Measurements from ENCODE around the gene ZMYM3. TPM values are rescaled to one million over a fixed set of nuclear protein-coding genes. Genes with fewer than 3 reads are reported as not detected.

ZMYM3 gene
- total and polyA plus RNA-seq, 9 of the 15 experiments (the other 6 are each of a cell fraction or from before 2014, with no cell fraction given): 4.3 to 36.3 (median 16.8) TPM

DNA sequence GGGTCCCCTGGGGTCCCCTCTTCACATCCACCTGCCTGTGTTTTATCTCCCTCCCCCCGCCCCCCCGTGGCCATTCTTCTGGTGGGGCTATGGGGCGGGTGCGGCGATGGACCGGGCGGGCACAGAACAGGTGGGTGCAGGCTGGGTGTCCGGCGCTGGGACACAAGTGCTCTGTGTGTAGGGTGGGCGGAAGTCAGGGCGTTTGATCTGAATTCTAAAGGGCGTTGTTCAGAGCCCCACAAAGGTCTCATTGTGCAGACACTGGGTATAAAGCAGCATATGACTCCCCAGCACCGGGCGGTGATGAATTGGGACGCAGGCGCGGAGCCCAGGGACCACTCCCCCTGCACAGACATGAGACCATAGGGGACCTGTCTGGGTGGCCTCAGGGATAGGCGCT is 31.0 kb downstream of the ZMYM3 start, which contains the start of gene GJB1 (continued):
- no peak for TF ChIP-seq CUX1 (CRISPR knock-in tag; IDR thresholded peaks at IDR 0.05)

- Histone ChIP-seq H2AFZ (ENCODE audit: low read depth, low read length) (no peak overlapping the region), H3K79me2 (ENCODE audit: control insufficient read depth, insufficient read depth, low read length) (no peaks in the 10 kb centered on the region), H3K36me3 (ENCODE audit: control insufficient read depth, insufficient read depth, low read length) (no peaks in the 10 kb centered on the region), H3K27ac (ENCODE audit: extremely low read depth, low read depth, low read length) (no peak overlapping the region), H3K9me1 (ENCODE audit: control insufficient read depth, insufficient read depth, low read length) (no peaks in the 10 kb centered on the region), H3K4me1 (replicated peaks in 1 of 2; ENCODE audit: control insufficient read depth in 2 of 2, insufficient read depth in 2 of 2, low read length in 2 of 2) (peaks cover 0 to 9% of the 10 kb centered on the region in 2 experiments; a peak in 2 of 5 replicates), H4K20me1 (replicated peaks; ENCODE audit: control insufficient read depth, insufficient read depth, low read length) (no peaks in the 10 kb centered on the region), H3K9ac (ENCODE audit: insufficient read depth in 1 of 2, low read depth in 2 of 2, low read length in 2 of 2) (no peak overlapping the region), H3K9me3 (replicated peaks; ENCODE audit: control insufficient read depth, insufficient read depth, low read depth, low read length) (no peaks in the 10 kb centered on the region), H3K27me3 (ENCODE audit: control insufficient read depth in 2 of 2, insufficient read depth in 2 of 2, low read length in 2 of 2) (peaks cover 2 to 30% of the 10 kb centered on the region in 2 experiments; a peak in 4 of 5 replicates), H3K4me2 (ENCODE audit: insufficient read depth, low read length) (no peak overlapping the region), H3K4me3 (no peak overlapping the region)
- FAIRE-seq: no peak
- no CpG with 5 or more reads among the region's 1 CpG for WGBS (ENCODE audit: insufficient coverage, low coverage, missing lambda C conversion rate)
- in situ Hi-C loops (cut with MboI) (no loop called here), intact Hi-C loops (cut with micrococcal nuclease) (no loop called here)
- BruUV-seq (replicated peaks): no TSS peak
- no peak for TF ChIP-seq ZNF445 (CRISPR knock-in tag; IDR thresholded peaks at IDR 0.05; ENCODE audit: low read depth)
- no peak for TF ChIP-seq EZH2 (IDR thresholded peaks at IDR 0.05; ENCODE audit: borderline replicate concordance, low read depth, low read length)
- TF ChIP-seq CCAR2 (IDR thresholded peaks at IDR 0.05; ENCODE audit: low read depth, low read length): no peak
- TF ChIP-seq, protein P1, sequence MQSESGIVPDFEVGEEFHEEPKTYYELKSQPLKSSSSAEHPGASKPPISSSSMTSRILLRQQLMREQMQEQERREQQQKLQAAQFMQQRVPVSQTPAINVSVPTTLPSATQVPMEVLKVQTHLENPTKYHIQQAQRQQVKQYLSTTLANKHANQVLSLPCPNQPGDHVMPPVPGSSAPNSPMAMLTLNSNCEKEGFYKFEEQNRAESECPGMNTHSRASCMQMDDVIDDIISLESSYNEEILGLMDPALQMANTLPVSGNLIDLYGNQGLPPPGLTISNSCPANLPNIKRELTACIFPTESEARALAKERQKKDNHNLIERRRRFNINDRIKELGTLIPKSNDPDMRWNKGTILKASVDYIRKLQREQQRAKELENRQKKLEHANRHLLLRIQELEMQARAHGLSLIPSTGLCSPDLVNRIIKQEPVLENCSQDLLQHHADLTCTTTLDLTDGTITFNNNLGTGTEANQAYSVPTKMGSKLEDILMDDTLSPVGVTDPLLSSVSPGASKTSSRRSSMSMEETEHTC (IDR thresholded peaks at IDR 0.05): no peak
- no peak for TF ChIP-seq KDM5B (IDR thresholded peaks at IDR 0.05; ENCODE audit: insufficient replicate concordance, low read depth, low read length)
- ChIA-PET POLR2A (no interaction called here), CTCF (ENCODE audit: low intra/inter-chr PET ratio) (no interaction called here)
- no peak for ATAC-seq
- no peak for DNase-seq (ENCODE audit: extremely low read depth in 1 of 4, low spot score in 3 of 4)
Observed at GRCh38 chrX:71221145-71221544, 32.8 kb downstream of the ZMYM3 start.

Data from K562 (cell line).